Activated CD8-positive, alpha-beta memory T cell treated with anti-CD3 and anti-CD28 coated beads for 24 hours (primary cell): ENCODE results near the gene PAGR1.
"Not testable (repeated sequence)": the region's sequence is repeated elsewhere in the genome, so short reads cannot be mapped to it uniquely, and the experiment has no call there.

Source experiments
- DNase-seq: peaks from one replicate; pipeline ENCODE4 v3.0.0-alpha.2; 2020

The PAGR1 gene

GRCh38 chr16:29813644-29814562 lies 2.0 kb upstream of the PAGR1 start:
- DNase-seq: no peak

DNA sequence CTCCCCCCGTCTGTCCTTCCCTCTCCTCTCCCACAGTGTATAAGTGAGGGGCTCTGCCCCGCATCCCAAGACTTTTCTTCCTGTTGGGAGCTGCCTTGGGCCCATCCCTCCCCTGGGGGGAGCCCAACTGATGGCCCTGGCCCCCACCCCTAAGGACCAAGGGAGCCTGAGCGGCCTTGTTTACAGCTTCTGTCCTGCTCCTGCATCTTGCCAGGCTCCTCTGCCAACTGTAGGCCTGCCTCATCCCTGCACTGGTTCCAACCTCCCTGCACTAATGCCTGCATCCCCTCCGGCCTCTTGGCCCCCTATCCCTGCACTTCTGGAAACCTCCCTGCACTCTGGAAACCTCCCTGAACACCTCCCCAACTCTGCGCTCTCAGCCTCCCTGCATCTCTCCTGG lies 1.4 kb upstream of the PAGR1 start:
- DNase-seq: no peak

DNA sequence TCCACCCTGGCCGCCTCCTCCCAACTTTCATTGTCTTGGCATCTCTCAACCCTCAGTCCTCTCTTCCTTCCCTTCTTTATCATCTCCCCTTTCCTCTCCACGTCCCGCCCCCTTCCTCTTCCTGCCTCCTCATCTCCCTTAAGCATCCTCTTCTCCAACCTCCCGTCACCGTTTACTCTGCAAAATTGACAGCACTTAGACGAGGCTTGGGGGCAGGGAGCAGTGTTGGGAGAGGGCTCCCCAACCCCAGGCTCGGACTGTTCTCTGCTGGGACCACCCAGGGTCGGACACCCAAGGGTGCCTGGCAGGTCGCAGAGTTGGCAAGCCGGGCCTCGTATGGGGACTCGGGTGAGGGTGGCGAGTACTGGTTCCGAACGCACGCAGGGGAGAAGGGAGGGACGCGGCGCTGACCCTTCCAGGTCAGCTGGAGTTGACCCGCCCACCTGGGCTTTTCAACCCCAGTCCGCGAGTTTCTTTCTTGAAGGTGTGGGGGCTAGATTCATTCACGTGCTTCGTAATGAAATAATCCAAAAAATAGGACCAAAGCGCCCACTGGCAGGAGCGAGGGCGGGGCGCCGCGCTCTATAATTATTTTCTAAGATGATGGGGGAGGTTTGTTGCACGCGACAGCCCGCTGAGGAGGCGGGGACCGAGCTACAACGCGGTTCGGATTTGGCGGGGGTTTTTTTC lies 775 bp upstream of the PAGR1 start:
- DNase-seq: peak; percentile 78

DNA sequence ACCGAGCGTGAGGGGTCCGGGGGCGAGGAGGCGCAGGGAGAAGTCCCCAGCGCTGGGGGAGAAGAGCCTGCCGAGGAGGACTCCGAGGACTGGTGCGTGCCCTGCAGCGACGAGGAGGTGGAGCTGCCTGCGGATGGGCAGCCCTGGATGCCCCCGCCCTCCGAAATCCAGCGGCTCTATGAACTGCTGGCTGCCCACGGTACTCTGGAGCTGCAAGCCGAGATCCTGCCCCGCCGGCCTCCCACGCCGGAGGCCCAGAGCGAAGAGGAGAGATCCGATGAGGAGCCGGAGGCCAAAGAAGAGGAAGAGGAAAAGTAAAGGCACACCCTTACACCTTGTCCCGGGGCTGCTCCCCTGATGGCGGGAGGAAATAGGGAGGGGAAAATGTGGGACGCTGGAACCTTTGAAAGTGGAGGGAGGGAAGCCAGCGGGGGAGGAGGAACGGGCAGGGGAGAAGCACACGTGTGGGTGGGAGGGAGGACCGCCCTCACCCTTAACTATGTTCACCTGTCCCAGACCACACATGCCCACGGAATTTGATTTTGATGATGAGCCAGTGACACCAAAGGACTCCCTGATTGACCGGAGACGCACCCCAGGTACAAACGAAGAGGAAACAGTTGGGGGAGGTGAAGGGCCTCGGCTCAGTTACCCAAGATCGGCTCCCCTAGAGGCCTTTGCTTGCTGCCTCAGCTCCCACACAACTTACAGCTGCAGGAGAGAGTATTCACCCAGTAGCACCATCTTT lies 916 bp downstream of the PAGR1 start:
- peak; percentile 80 for DNase-seq

GRCh38 chr16:29818082-29818481 lies 2.1 kb downstream of the PAGR1 start:
- DNase-seq: no peak

- no peak for DNase-seq
These were observed 3.6 kb downstream of the PAGR1 start for GRCh38 chr16:29819506-29819905.

- peak; percentile 84 for DNase-seq
These were observed 4.3 kb downstream of the PAGR1 start, which contains the start of gene MVP for GRCh38 chr16:29820271-29820701. TSS of gene MVP (plus strand) at chr16:29820462. CDS start at chr16:29830550, 10,088 bp downstream.

- peak; percentile 74 for DNase-seq
These were observed 5.0 kb downstream of the PAGR1 start for GRCh38 chr16:29820730-29821642.

GRCh38 chr16:29821643-29822115 lies 5.7 kb downstream of the PAGR1 start:
- peak; percentile 69 for DNase-seq

GRCh38 chr16:29824589-29825144 lies 8.7 kb downstream of the PAGR1 start:
- no peak for DNase-seq

DNA sequence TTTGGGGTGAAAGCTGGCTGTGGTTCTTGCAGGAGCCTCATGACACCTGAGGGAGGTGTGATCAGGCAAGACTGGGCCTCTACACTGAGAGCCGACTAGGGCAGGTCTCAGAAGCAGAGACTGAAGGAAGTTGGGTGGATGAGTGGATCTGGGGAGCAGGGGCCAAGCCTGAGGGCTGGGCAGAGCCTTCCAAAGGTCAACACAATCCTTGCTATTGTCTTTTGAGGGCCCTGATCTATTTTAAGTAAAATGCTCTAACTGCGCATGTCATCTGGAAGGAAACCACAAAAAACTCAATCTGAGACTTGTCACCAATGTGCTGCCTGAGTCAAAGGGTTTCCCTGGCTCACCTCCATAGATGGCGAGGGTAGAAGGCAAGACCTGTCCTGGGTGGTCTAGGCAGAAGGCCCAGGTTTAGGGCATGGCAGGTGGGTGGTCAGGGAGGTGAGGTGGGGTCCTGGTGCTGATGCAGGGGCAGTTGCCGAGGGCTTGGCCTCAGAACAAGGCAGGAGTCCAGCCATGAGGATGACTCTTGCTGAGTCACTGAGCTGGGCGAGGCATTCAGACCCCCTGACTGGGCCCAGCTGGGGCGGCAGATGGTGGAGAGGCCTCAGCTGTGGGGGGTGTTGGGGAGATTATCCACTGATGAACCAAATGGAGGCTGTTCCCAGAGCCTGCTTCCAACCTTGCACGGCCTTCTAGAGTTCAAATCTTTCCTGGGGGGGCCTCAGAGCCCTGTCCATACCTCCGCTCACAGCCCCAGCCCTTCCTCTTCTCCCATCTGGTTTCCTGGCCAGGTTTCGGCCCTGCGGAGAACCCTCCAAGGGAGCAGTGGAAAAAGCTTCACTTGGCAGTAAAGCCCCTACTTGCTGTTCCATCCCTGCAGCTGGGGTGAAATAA lies 9.4 kb downstream of the PAGR1 start:
- DNase-seq: peak; percentile 82

- DNase-seq: no peak
These were observed 10.4 kb downstream of the PAGR1 start for GRCh38 chr16:29826342-29826695.

GRCh38 chr16:29830774-29831173 lies 14.8 kb downstream of the PAGR1 start:
- DNase-seq: no peak

DNA sequence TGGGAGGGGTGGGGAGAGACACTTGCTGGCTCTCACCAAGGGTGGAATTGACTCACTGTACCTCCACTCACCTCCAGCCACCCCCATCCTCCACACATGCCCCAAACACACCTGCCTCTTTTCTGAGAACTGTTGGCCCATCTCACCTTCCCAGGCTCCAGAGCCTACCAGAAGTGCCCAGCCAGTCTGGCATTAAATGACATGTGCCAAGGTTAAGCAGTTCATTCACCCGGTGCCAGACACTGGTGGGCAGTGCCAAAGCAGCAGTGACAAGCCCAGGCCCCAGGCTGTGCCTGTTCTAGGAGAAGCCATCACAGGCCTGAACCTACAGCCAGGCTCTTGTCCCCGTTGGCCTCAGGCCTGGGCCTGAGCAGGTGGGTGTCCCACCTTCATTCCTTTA lies 15.5 kb downstream of the PAGR1 start:
- DNase-seq: no peak

DNA sequence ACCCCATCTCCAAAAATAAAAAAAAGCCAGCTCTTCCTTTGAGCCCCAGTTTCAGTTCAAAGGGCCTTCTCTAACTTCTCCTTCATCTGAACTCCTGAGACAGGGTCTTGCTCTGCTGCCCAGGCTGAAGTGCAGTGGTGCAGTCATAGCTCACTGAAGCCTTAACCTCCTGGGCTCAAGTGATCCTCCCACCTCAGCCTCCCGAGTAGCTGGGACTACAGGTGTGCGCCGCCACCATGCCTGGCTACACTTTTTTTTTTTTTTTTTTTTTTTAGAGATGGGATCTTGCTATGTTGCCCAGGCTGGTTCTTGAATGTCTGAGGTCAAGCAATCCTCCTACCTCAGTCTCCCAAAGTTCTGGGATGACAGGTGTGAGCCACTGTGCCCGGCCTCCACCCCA lies 17.3 kb downstream of the PAGR1 start:
- not testable (repeated sequence) for DNase-seq

- no peak for DNase-seq
These were observed 18.1 kb downstream of the PAGR1 start for GRCh38 chr16:29834079-29834478.

- no peak for DNase-seq
These were observed 20.0 kb downstream of the PAGR1 start for GRCh38 chr16:29835926-29836325.

DNA sequence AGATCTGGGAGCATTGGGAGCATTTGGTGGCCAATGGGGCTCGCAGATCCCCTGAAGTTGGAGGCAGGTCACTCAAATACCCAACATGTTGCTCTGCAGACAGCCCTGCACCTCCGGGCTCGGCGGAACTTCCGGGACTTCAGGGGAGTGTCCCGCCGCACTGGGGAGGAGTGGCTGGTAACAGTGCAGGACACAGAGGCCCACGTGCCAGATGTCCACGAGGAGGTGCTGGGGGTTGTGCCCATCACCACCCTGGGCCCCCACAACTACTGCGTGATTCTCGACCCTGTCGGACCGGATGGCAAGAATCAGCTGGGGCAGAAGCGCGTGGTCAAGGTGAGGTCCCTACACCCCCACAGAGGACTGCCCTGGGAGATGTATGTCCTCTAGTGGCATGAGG lies 20.7 kb downstream of the PAGR1 start:
- no peak for DNase-seq

DNA sequence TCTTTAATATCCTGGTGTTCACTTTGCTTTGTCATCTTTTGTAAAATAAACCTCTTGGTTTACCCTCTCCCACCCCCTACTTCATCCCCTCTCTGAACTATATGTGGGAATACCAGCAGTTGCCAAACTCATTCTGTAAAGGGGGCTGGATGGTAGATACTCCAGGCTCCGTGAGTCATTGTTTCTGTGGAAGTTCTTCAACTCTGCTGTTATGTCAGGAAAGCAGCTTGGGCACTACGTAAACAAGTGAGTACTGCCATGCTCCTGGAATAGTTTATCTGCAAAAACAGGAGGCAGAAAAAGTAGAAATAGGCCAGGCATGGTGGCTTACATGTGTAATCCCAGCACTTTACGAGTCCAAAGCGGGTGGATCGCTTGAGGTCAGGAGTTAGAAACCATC lies 21.9 kb downstream of the PAGR1 start:
- DNase-seq: no peak

- DNase-seq: no peak
These were observed 23.9 kb downstream of the PAGR1 start for GRCh38 chr16:29839822-29840221.

- DNase-seq: no peak
These were observed 24.3 kb downstream of the PAGR1 start for GRCh38 chr16:29840240-29840639.
